Heart left ventricle (tissue), 16 donors: ENCODE measurements around the gene GABRA1. TPM values are rescaled to one million over a fixed set of nuclear protein-coding genes. Genes with fewer than 3 reads are reported as not detected.

Experiments used
- ATAC-seq, 4 donors: fragments of 200-7000 bp; cut with Tn5 transposase; one replicate each; pipeline ENCODE4 v1.9.1; 2020 to 2022; ENCODE audit warnings: moderate library complexity in 4 of 4, mild to moderate bottlenecking in 3 of 4, moderate number of reproducible peaks in 1 of 4
- DNase-seq, 5 donors: peaks; one replicate each; pipeline ENCODE4 v3.0.0-alpha.2; 2020
- H3K27ac ChIP-seq, 12 donors: fragments of 200-600 bp; sonication (generic) in 4 of 12; one replicate each; pipeline versions ENCODE4 v1.5.0 to v1.8.0; 2016 to 2022; ENCODE audit warnings: mild to moderate bottlenecking in 2 of 12
- H3K27me3 ChIP-seq, 9 donors: fragments of 200-600 bp; sonication (generic) in 2 of 9; one replicate each; pipeline versions ENCODE4 v1.5.1 to v1.8.0; 2016 to 2022; ENCODE audit warnings: mild to moderate bottlenecking in 3 of 9
- H3K36me3 ChIP-seq, 9 donors: fragments of 200-600 bp; sonication (generic) in 2 of 9; one replicate each; pipeline versions ENCODE4 v1.5.0 to v1.8.0; 2018 to 2022; ENCODE audit warnings: mild to moderate bottlenecking in 2 of 9
- H3K4me1 ChIP-seq, 12 donors: fragments of 200-600 bp; sonication (generic) in 4 of 12; one replicate each; pipeline versions ENCODE4 v1.5.0 to v1.8.0; 2016 to 2022; ENCODE audit warnings: mild to moderate bottlenecking in 3 of 12
- H3K4me3 ChIP-seq, 12 donors: fragments of 200-600 bp; sonication (generic) in 4 of 12; one replicate each; pipeline versions ENCODE4 v1.5.0 to v1.8.0; 2017 to 2022; ENCODE audit warnings: mild to moderate bottlenecking in 9 of 12, moderate library complexity in 4 of 12
- H3K9me3 ChIP-seq, 12 donors: fragments of 200-600 bp; sonication (generic) in 4 of 12; one replicate each; pipeline versions ENCODE4 v1.5.0 to v1.8.0; 2016 to 2022; ENCODE audit warnings: mild to moderate bottlenecking in 1 of 12
- CTCF ChIP-seq, 12 donors: fragments of 200-600 bp; sonication (generic) in 4 of 12; IDR thresholded peaks; one replicate each; pipeline versions ENCODE4 v1.5.0 to v1.8.0; 2018 to 2022; ENCODE audit warnings: antibody characterized with exemption in 12 of 12, mild to moderate bottlenecking in 5 of 12
- POLR2A ChIP-seq, 2 donors: fragments of 450-650 bp; IDR thresholded peaks; one replicate each; pipeline ENCODE4 v1.6.1; 2017; ENCODE audit warnings: antibody characterized with exemption in 2 of 2, mild to moderate bottlenecking in 2 of 2, moderate library complexity in 2 of 2
- WGBS, 4 donors: extraction: QIAGEN DNeasy Blood & Tissue Kit in 2 of 4; methylation state at CpG; one replicate each; pipeline versions ENCODE4 v1.1.5 to v1.1.7; 2013 to 2018; 5-methylcytosine and 5-hydroxymethylcytosine counted together
- intact Hi-C, 10 donors: fragments of 100-400 bp; cut with DNase I; formaldehyde crosslinking; loops; one replicate each; pipeline versions ENCODE4 v1.11.1 to v1.14.2; 2022
- long read RNA-seq, 3 donors: library from polyadenylated mRNA; unstranded; transcript quantifications; one replicate each; pipeline ENCODE4 v2.0.0, GENCODE V29; 2020 to 2021
- polyA plus RNA-seq, 2 donors: library from polyadenylated mRNA; stranded (reverse); fragments of 200-250 nt; gene quantifications; one replicate each; pipeline ENCODE4 v1.2.3, GENCODE V29; 2013
- total RNA-seq, 9 donors: library from RNA; depleted of rRNA in 2 of 9; stranded (reverse); fragments of >200 nt in 2 of 9; fragmentation: NEBNext Ultra II Directional in 3 of 9; extraction: Animal tissue kit (Norgen Biotek cat#: 25700) in 3 of 9; gene quantifications; one replicate each; pipeline versions ENCODE4 v1.1.0 to v1.2.4, GENCODE V29; 2016 to 2023
- donor health status: ischemic (EF 13 %, LVEDD 7.1; RV severe dilation, severe dysfunction).
- donor health status: healthy with polysubstance abuse.
- donor health status: DM: no; HTN: yes; CAD: no.
- donor health status: DM: no; HTN: no; CAD: no.
- donor health status: ischemic (EF 25% LVEDD 6.9; RV normal size, moderate dysfunction).
- donor health status: ischemic (EF 25% LVEDD 5.7; RV mildly dilated, moderate dysfunction).
- donor health status: healthy.
- donor health status: DM: yes; HTN: yes; CAD: no.
- donor health status: ischemic (EF 35%, LVEDD 5.7; RV mildly dilated, moderate dysfunction).
- donor health status: nonischemic (EF 11% LVEDD 7.7; RV severe dilation, severe dysfunction).
- donor health status: DM: yes; HTN: yes; CAD: no.
- donor health status: PGD.
- donor health status: ischemic (EF 29% LVEDD 5.4; RV normal size, mild dysfunction).
- donor health status: nonischemic (EF 23%, LVEDD 6.1; RV moderate dilation, normal function).

The GABRA1 gene
- total RNA-seq (not detected), polyA plus RNA-seq (not detected)
- long read RNA-seq, donor 1, result 0 reads
- long read RNA-seq, donor 2, result 0 reads
- long read RNA-seq, donor 3, result 0 reads

- intact Hi-C loops, result no loop called here
- peaks cover 0 to 5% (median 0%) of the 10 kb centered on the region in 12 donors for H3K4me1 ChIP-seq
- peak within 1 kb of the TSS in 2 of 12 donors; percentile 2 to 3 for H3K4me3 ChIP-seq
- ATAC-seq (no peak), DNase-seq (no peak)
- H3K9me3 ChIP-seq, result no peaks in the 10 kb centered on the region
- no peaks in the 10 kb centered on the region for H3K36me3 ChIP-seq
- peaks cover 0 to 47% (median 21%) of the 10 kb centered on the region in 9 donors for H3K27me3 ChIP-seq
- WGBS, 4 donors, result 0 to 2% (median 1%) methylated on average over 16 of the region's 16 CpGs
- TF ChIP-seq POLR2A (IDR thresholded peaks at IDR 0.05) (no peak), CTCF (IDR thresholded peaks at IDR 0.05) (no peak)
- no peak within 1 kb of the TSS for H3K27ac ChIP-seq
These were observed at the start of gene GABRA1 for GRCh38 chr5:161847941-161848391. TSS of gene GABRA1 (plus strand) at chr5:161848120. CDS start at chr5:161850811, 2,691 bp downstream.

DNA sequence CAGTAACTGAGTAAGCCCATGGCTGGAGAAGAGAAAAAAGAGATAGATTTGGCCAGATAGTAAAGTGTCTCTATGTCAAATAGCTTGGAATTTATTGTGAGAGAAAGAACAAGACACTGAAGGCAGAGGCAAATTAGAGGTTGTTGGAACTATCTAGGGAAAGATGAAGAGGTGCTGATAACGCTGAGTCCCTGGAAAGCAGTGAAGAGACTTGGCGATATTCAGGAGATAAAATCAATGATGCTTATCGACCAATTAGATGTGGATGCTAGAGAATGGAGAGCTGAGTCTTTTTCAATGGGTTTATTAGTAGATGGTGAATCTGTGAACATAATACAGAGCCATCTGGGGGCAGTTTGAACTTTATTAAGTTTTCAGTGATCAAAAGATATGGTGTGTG, 48.6 kb upstream of the GABRA1 start:
- DNase-seq (no peak), ATAC-seq (no peak)
- Histone ChIP-seq H3K36me3 (no peaks in the 10 kb centered on the region), H3K4me3 (no peak overlapping the region), H3K27ac (no peak overlapping the region), H3K4me1 (no peaks in the 10 kb centered on the region), H3K27me3 (no peaks in the 10 kb centered on the region), H3K9me3 (no peaks in the 10 kb centered on the region)
- 39 to 65% (median 62%) methylated on average over 3 of the region's 3 CpGs for WGBS, 4 donors
- intact Hi-C loops, result no loop called here
- no peak for TF ChIP-seq POLR2A (IDR thresholded peaks at IDR 0.05)
- TF ChIP-seq CTCF (IDR thresholded peaks at IDR 0.05), result no peak

- DNase-seq, result no peak
- Histone ChIP-seq H3K36me3 (no peaks in the 10 kb centered on the region), H3K4me1 (no peaks in the 10 kb centered on the region), H3K27ac (no peak overlapping the region), H3K27me3 (no peaks in the 10 kb centered on the region), H3K4me3 (no peak overlapping the region), H3K9me3 (no peaks in the 10 kb centered on the region)
- intact Hi-C loops, result no loop called here
- TF ChIP-seq CTCF (IDR thresholded peaks at IDR 0.05) (no peak), POLR2A (IDR thresholded peaks at IDR 0.05) (no peak)
- no peak for ATAC-seq
- 5 to 15% (median 11%) methylated on average over 1 of the region's 1 CpG for WGBS, 4 donors
These were observed 43.7 kb upstream of the GABRA1 start for GRCh38 chr5:161804263-161804662.

DNA sequence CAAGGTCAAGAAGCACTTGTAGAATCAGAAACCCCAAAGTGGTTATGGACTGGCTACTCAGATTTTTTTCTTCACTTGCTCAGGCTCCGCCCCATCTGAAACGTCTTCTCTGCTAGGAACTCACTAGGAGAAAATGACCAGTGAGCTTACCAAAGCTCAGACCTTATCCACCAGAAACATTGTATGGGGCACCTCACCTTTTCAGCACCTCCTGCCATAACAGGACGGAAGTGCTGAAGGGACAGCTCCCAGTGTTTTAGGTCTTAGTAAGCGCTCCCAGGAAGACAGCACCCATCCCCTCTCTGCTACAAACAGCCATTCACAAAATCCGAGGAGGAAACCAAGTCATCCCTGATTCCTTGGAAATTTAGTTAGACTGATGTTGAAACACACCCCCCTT, 1.2 kb upstream of the GABRA1 start:
- H3K4me1 ChIP-seq, result peaks cover 0 to 5% (median 0%) of the 10 kb centered on the region in 12 donors
- DNase-seq (no peak), ATAC-seq (no peak)
- no peaks in the 10 kb centered on the region for H3K36me3 ChIP-seq
- H3K4me3 ChIP-seq, result no peak overlapping the region
- intact Hi-C loops, result no loop called here
- H3K9me3 ChIP-seq, result no peaks in the 10 kb centered on the region
- WGBS, 4 donors, result 3 to 8% (median 6%) methylated on average over 5 of the region's 5 CpGs
- H3K27ac ChIP-seq, result no peak overlapping the region
- no peak for TF ChIP-seq CTCF (IDR thresholded peaks at IDR 0.05)
- peaks cover 0 to 43% (median 21%) of the 10 kb centered on the region in 9 donors for H3K27me3 ChIP-seq
